ENCODE data around the gene SLAIN1.

GRCh38 chr13:77687799-77688198 lies 9.7 kb upstream of the SLAIN1 start:
- TF ChIP-seq POLR2A (IDR thresholded peaks at IDR 0.05; ENCODE audit: low read length) (no peak), GATA1 (IDR thresholded peaks at IDR 0.05; ENCODE audit: low read depth, low read length) (no peak)

All from erythroblast (primary cell).